Skin epidermis (tissue), 12 donors: ENCODE measurements around the gene PSMB5.
"Not testable (repeated sequence)": the region's sequence is repeated elsewhere in the genome, so short reads cannot be mapped to it uniquely, and the experiment has no call there.

Experiments used
- H3K27ac ChIP-seq, 21 experiments: fragments of 200-600 bp; sonication (generic) in 11 of 21; one replicate each; pipeline ENCODE4 v1.5.0; 2020; ENCODE audit warnings: mild to moderate bottlenecking in 3 of 21, inconsistent platforms in 2 of 21, moderate library complexity in 2 of 21
- H3K4me3 ChIP-seq, 7 experiments: fragments of 200-600 bp; sonication (generic) in 2 of 7; one replicate each; pipeline ENCODE4 v1.5.0; 2020; ENCODE audit warnings: inconsistent platforms in 2 of 7, mild to moderate bottlenecking in 2 of 7, moderate library complexity in 1 of 7

The PSMB5 gene

GRCh38 chr14:23021889-23022442 lies 12.7 kb downstream of the PSMB5 start:
- H3K4me3 ChIP-seq, result no peak overlapping the region
- no peak overlapping the region for H3K27ac ChIP-seq

- no peak overlapping the region for H3K27ac ChIP-seq
Observed at GRCh38 chr14:23021434-23021833, 13.3 kb downstream of the PSMB5 start.

GRCh38 chr14:23020143-23021128 lies 14.3 kb downstream of the PSMB5 start:
- no peak overlapping the region for H3K27ac ChIP-seq
- H3K4me3 ChIP-seq, result no peak overlapping the region

More at GRCh38 chr14:23021434-23021833, 13.3 kb downstream of the PSMB5 start:
- no peak overlapping the region for H3K4me3 ChIP-seq

- Histone ChIP-seq H3K4me3 (no peak overlapping the region), H3K27ac (no peak overlapping the region)
Observed at GRCh38 chr14:23018107-23018506, 16.6 kb downstream of the PSMB5 start.

GRCh38 chr14:23017091-23017490 lies 17.6 kb downstream of the PSMB5 start:
- Histone ChIP-seq H3K27ac (no peak overlapping the region), H3K4me3 (no peak overlapping the region)

GRCh38 chr14:23015618-23016017 lies 19.1 kb downstream of the PSMB5 start:
- Histone ChIP-seq H3K4me3 (no peak overlapping the region), H3K27ac (no peak overlapping the region)

GRCh38 chr14:23013749-23014054 lies 21.0 kb downstream of the PSMB5 start:
- H3K4me3 ChIP-seq, H3K27ac ChIP-seq: not testable (repeated sequence)

- no peak overlapping the region for H3K4me3 ChIP-seq
- peak overlapping the region in 1 of 21 experiments; percentile 11 for H3K27ac ChIP-seq
Observed at GRCh38 chr14:23013054-23013748, 21.5 kb downstream of the PSMB5 start.

GRCh38 chr14:23009939-23010726 lies 24.6 kb downstream of the PSMB5 start, which contains the start of gene C14orf93:
C14orf93 (minus strand) TSS chr14:23010143; CDS start chr14:22999023, 11,120 bp downstream.
- Histone ChIP-seq H3K4me3 (peak within 1 kb of the TSS; percentile 37 to 56 (median 47)), H3K27ac (peak within 1 kb of the TSS in 20 of 21 experiments; percentile 39 to 88 (median 77))

GRCh38 chr14:23009483-23009938 lies 25.2 kb downstream of the PSMB5 start:
- peak overlapping the region in 19 of 21 experiments; percentile 39 to 88 (median 77) for H3K27ac ChIP-seq
- peak overlapping the region; percentile 37 to 56 (median 47) for H3K4me3 ChIP-seq

GRCh38 chr14:23008831-23009230 lies 25.9 kb downstream of the PSMB5 start:
- Histone ChIP-seq H3K27ac (peak overlapping the region in 3 of 21 experiments; percentile 39 to 88 (median 75)), H3K4me3 (no peak overlapping the region)

- Histone ChIP-seq H3K27ac (peak overlapping the region; percentile 13 to 99 (median 95)), H3K4me3 (peak overlapping the region; percentile 53 to 86 (median 66))
Observed at GRCh38 chr14:23006544-23007419, 27.9 kb downstream of the PSMB5 start.

GRCh38 chr14:23006188-23006534 lies 28.5 kb downstream of the PSMB5 start:
- Histone ChIP-seq H3K4me3 (peak overlapping the region; percentile 53 to 86 (median 66)), H3K27ac (peak overlapping the region in 17 of 21 experiments; percentile 74 to 99 (median 95))

GRCh38 chr14:23005451-23006187 lies 29.1 kb downstream of the PSMB5 start:
- peak overlapping the region in 3 of 21 experiments; percentile 74 to 95 (median 89) for H3K27ac ChIP-seq
- H3K4me3 ChIP-seq, result peak overlapping the region in 1 of 7 experiments; percentile 84

- H3K4me3 ChIP-seq, H3K27ac ChIP-seq: not testable (repeated sequence)
Observed at GRCh38 chr14:23004274-23004673, 30.4 kb downstream of the PSMB5 start.

- no peak overlapping the region for H3K4me3 ChIP-seq
Observed at GRCh38 chr14:23002592-23002991, 32.1 kb downstream of the PSMB5 start.

GRCh38 chr14:23000860-23001259 lies 33.8 kb downstream of the PSMB5 start:
- Histone ChIP-seq H3K27ac (no peak overlapping the region), H3K4me3 (no peak overlapping the region)

More at GRCh38 chr14:23002592-23002991, 32.1 kb downstream of the PSMB5 start:
- no peak overlapping the region for H3K27ac ChIP-seq
